ENCODE results near the gene SRSF6. TPM values are rescaled to one million over a fixed set of nuclear protein-coding genes. Genes with fewer than 3 reads are reported as not detected.

SRSF6 gene
- total and polyA plus RNA-seq, 2 experiments from 2014 or later, result 60.1 to 61.5 TPM

DNA sequence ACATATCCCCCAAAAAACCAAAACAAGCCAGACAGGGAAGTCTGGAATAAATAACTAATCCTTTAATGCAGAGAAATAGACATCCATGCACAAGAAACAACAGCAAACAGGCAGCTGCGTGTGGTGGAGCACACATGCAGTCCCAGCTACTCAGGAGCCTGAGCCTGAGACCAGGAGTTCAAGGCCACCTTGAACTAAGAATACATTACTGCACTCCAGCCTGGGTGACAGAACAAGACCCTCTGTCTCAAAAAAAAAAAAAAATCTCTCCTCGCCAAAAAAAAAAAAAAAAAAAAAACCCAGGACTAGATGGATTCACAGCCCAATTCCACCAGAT, 48.2 kb upstream of the SRSF6 start:
- Histone ChIP-seq H3F3A (replicated peaks; ENCODE audit: low read depth) (no peaks in the 10 kb centered on the region), H3K4me2 (no peak overlapping the region), H3K4me3 (no peak overlapping the region), H2AFZ (no peak overlapping the region), H3K36me3 (ENCODE audit: insufficient read depth) (peaks cover 10% of the 10 kb centered on the region; the same call in 1 of the 2 replicates), H4K20me1 (replicated peaks; ENCODE audit: insufficient read depth) (no peaks in the 10 kb centered on the region), H3K79me2 (replicated peaks; ENCODE audit: insufficient read depth) (no peaks in the 10 kb centered on the region), H3K27me3 (ENCODE audit: insufficient read depth) (no peaks in the 10 kb centered on the region), H3K4me1 (ENCODE audit: insufficient read depth) (no peaks in the 10 kb centered on the region), H3K27ac (ENCODE audit: low read depth) (no peak overlapping the region), H3K9me2 (ENCODE audit: insufficient read depth) (no peaks in the 10 kb centered on the region)
- H3K36me3 Mint-ChIP-seq (ENCODE audit: low read depth), result peaks cover 30% of the 10 kb centered on the region
- ATAC-seq, result no peak
- no peak overlapping the region for H3K27ac Mint-ChIP-seq
- no peak for DNase-seq (ENCODE audit: low spot score)
- H3K4me1 Mint-ChIP-seq, result no peaks in the 10 kb centered on the region
- no peak overlapping the region for H3K4me3 Mint-ChIP-seq
- no peaks in the 10 kb centered on the region for H3K27me3 Mint-ChIP-seq (ENCODE audit: insufficient read depth, low read depth, poor library complexity)
- H3K9me3 Mint-ChIP-seq, result peaks cover 98% of the 10 kb centered on the region
- TF ChIP-seq POLR2AphosphoS5 (IDR thresholded peaks at IDR 0.05; ENCODE audit: low read depth), result no peak
- TF ChIP-seq REST (IDR thresholded peaks at IDR 0.05; ENCODE audit: unreplicated experiment), result no peak
- TF ChIP-seq ETS1 (IDR thresholded peaks at IDR 0.05), result no peak
- no peak for TF ChIP-seq EZH2 (IDR thresholded peaks at IDR 0.05; ENCODE audit: low read depth, unreplicated experiment)
- no peak for TF ChIP-seq ZNF114 (CRISPR knock-in tag; IDR thresholded peaks at IDR 0.05)
- TF ChIP-seq, protein P1, sequence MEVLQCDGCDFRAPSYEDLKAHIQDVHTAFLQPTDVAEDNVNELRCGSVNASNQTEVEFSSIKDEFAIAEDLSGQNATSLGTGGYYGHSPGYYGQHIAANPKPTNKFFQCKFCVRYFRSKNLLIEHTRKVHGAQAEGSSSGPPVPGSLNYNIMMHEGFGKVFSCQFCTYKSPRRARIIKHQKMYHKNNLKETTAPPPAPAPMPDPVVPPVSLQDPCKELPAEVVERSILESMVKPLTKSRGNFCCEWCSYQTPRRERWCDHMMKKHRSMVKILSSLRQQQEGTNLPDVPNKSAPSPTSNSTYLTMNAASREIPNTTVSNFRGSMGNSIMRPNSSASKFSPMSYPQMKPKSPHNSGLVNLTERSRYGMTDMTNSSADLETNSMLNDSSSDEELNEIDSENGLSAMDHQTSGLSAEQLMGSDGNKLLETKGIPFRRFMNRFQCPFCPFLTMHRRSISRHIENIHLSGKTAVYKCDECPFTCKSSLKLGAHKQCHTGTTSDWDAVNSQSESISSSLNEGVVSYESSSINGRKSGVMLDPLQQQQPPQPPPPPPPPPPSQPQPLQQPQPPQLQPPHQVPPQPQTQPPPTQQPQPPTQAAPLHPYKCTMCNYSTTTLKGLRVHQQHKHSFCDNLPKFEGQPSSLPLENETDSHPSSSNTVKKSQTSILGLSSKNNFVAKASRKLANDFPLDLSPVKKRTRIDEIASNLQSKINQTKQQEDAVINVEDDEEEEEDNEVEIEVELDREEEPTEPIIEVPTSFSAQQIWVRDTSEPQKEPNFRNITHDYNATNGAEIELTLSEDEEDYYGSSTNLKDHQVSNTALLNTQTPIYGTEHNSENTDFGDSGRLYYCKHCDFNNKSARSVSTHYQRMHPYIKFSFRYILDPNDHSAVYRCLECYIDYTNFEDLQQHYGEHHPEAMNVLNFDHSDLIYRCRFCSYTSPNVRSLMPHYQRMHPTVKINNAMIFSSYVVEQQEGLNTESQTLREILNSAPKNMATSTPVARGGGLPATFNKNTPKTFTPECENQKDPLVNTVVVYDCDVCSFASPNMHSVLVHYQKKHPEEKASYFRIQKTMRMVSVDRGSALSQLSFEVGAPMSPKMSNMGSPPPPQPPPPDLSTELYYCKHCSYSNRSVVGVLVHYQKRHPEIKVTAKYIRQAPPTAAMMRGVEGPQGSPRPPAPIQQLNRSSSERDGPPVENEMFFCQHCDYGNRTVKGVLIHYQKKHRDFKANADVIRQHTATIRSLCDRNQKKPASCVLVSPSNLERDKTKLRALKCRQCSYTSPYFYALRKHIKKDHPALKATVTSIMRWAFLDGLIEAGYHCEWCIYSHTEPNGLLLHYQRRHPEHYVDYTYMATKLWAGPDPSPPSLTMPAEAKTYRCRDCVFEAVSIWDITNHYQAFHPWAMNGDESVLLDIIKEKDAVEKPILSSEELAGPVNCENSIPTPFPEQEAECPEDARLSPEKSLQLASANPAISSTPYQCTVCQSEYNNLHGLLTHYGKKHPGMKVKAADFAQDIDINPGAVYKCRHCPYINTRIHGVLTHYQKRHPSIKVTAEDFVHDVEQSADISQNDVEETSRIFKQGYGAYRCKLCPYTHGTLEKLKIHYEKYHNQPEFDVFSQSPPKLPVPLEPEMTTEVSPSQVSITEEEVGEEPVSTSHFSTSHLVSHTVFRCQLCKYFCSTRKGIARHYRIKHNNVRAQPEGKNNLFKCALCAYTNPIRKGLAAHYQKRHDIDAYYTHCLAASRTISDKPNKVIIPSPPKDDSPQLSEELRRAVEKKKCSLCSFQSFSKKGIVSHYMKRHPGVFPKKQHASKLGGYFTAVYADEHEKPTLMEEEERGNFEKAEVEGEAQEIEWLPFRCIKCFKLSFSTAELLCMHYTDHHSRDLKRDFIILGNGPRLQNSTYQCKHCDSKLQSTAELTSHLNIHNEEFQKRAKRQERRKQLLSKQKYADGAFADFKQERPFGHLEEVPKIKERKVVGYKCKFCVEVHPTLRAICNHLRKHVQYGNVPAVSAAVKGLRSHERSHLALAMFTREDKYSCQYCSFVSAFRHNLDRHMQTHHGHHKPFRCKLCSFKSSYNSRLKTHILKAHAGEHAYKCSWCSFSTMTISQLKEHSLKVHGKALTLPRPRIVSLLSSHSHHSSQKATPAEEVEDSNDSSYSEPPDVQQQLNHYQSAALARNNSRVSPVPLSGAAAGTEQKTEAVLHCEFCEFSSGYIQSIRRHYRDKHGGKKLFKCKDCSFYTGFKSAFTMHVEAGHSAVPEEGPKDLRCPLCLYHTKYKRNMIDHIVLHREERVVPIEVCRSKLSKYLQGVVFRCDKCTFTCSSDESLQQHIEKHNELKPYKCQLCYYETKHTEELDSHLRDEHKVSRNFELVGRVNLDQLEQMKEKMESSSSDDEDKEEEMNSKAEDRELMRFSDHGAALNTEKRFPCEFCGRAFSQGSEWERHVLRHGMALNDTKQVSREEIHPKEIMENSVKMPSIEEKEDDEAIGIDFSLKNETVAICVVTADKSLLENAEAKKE (CRISPR knock-in tag; IDR thresholded peaks at IDR 0.05), result no peak
- no peak for TF ChIP-seq EZH2phosphoT487 (IDR thresholded peaks at IDR 0.05; ENCODE audit: unreplicated experiment)
- no peak for TF ChIP-seq NANOG (IDR thresholded peaks at IDR 0.05; ENCODE audit: borderline replicate concordance)
- TF ChIP-seq, protein P2, sequence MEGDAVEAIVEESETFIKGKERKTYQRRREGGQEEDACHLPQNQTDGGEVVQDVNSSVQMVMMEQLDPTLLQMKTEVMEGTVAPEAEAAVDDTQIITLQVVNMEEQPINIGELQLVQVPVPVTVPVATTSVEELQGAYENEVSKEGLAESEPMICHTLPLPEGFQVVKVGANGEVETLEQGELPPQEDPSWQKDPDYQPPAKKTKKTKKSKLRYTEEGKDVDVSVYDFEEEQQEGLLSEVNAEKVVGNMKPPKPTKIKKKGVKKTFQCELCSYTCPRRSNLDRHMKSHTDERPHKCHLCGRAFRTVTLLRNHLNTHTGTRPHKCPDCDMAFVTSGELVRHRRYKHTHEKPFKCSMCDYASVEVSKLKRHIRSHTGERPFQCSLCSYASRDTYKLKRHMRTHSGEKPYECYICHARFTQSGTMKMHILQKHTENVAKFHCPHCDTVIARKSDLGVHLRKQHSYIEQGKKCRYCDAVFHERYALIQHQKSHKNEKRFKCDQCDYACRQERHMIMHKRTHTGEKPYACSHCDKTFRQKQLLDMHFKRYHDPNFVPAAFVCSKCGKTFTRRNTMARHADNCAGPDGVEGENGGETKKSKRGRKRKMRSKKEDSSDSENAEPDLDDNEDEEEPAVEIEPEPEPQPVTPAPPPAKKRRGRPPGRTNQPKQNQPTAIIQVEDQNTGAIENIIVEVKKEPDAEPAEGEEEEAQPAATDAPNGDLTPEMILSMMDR (conservative IDR thresholded peaks at IDR 0.05; ENCODE audit: low read depth in 2 of 2), result no peak

Data from GM23338 (cell line).